Glutamatergic neuron (in vitro differentiated cells): ENCODE results near the gene SLX4IP. TPM values are rescaled to one million over a fixed set of nuclear protein-coding genes. Genes with fewer than 3 reads are reported as not detected.

Experiments
- DNase-seq: peaks from one replicate; pipeline ENCODE4 v3.0.0; 2022
- H3K27ac Mint-ChIP-seq: one replicate; pipeline ENCODE4 v1.8.0; 2020; ENCODE audit warnings: mild to moderate bottlenecking, mixed read lengths, inconsistent platforms; ENCODE audit not compliant: unreplicated experiment
- H3K27me3 Mint-ChIP-seq: one replicate; pipeline ENCODE4 v1.8.0; 2020; ENCODE audit warnings: mild to moderate bottlenecking, moderate library complexity, mixed read lengths, inconsistent platforms; ENCODE audit not compliant: unreplicated experiment
- H3K36me3 Mint-ChIP-seq: one replicate; pipeline ENCODE4 v1.8.0; 2020; ENCODE audit warnings: mild to moderate bottlenecking, mixed read lengths, inconsistent platforms; ENCODE audit not compliant: unreplicated experiment
- H3K4me1 Mint-ChIP-seq: one replicate; pipeline ENCODE4 v1.8.0; 2020; ENCODE audit warnings: mild to moderate bottlenecking, low read depth, mixed read lengths, inconsistent platforms; ENCODE audit not compliant: unreplicated experiment
- H3K4me3 Mint-ChIP-seq: one replicate; pipeline ENCODE4 v1.8.0; 2020; ENCODE audit warnings: mild to moderate bottlenecking, mixed read lengths, inconsistent platforms; ENCODE audit not compliant: unreplicated experiment
- H3K9me3 Mint-ChIP-seq: one replicate; pipeline ENCODE4 v1.8.0; 2020; ENCODE audit warnings: mild to moderate bottlenecking, moderate library complexity, mixed read lengths, inconsistent platforms; ENCODE audit not compliant: unreplicated experiment
- CTCF ChIP-seq: fragments of 200-600 bp; sonication (generic); IDR thresholded peaks from one replicate; pipeline ENCODE4 v1.5.0; 2021; ENCODE audit not compliant: partially characterized antibody, unreplicated experiment
- total RNA-seq: library from RNA; stranded (reverse); fragmentation: NEBNext Ultra II Directional; extraction: Animal tissue kit (Norgen Biotek cat#: 25700); gene quantifications from one replicate; pipeline ENCODE4 v1.2.1, GENCODE V29; 2021; ENCODE audit not compliant: unreplicated experiment

The SLX4IP gene
- total RNA-seq, 1 donor from 2014 or later = 7.9 TPM

GRCh38 chr20:10634683-10635411, 199.7 kb downstream of the SLX4IP start:
- Mint-ChIP-seq H3K9me3 (no peaks in the 10 kb centered on the region), H3K27me3 (peaks cover 3% of the 10 kb centered on the region), H3K27ac (no peak overlapping the region), H3K4me3 (no peak overlapping the region), H3K4me1 (peaks cover 4% of the 10 kb centered on the region), H3K36me3 (peaks cover 5% of the 10 kb centered on the region)
- no peak for TF ChIP-seq CTCF
- DNase-seq = no peak

GRCh38 chr20:10635476-10636208, 200.5 kb downstream of the SLX4IP start:
- TF ChIP-seq CTCF = no peak
- Mint-ChIP-seq H3K9me3 (no peaks in the 10 kb centered on the region), H3K4me1 (no peaks in the 10 kb centered on the region), H3K27me3 (peaks cover 2% of the 10 kb centered on the region), H3K36me3 (peaks cover 5% of the 10 kb centered on the region), H3K27ac (no peak overlapping the region), H3K4me3 (no peak overlapping the region)
- DNase-seq = no peak

GRCh38 chr20:10636326-10636818, 201.3 kb downstream of the SLX4IP start:
- no peak for DNase-seq
- Mint-ChIP-seq H3K4me1 (no peaks in the 10 kb centered on the region), H3K27me3 (peaks cover 2% of the 10 kb centered on the region), H3K27ac (no peak overlapping the region), H3K4me3 (no peak overlapping the region), H3K9me3 (no peaks in the 10 kb centered on the region), H3K36me3 (peaks cover 5% of the 10 kb centered on the region)
- no peak for TF ChIP-seq CTCF

- no peak overlapping the region for H3K27ac Mint-ChIP-seq
- no peak for TF ChIP-seq CTCF
Measured at GRCh38 chr20:10637031-10637559, 202.0 kb downstream of the SLX4IP start.

More at GRCh38 chr20:10637031-10637559, 202.0 kb downstream of the SLX4IP start:
- peaks cover 5% of the 10 kb centered on the region for H3K36me3 Mint-ChIP-seq
- H3K4me3 Mint-ChIP-seq = no peak overlapping the region
- H3K9me3 Mint-ChIP-seq = no peaks in the 10 kb centered on the region
- DNase-seq = no peak
- H3K4me1 Mint-ChIP-seq = no peaks in the 10 kb centered on the region
- peaks cover 2% of the 10 kb centered on the region for H3K27me3 Mint-ChIP-seq
